MM.1S (cell line): ENCODE measurements around the gene IP6K2.

Experiments used
- DNase-seq: peaks from one replicate; pipeline ENCODE4 v3.0.0-alpha.2; 2015
- H2AFZ ChIP-seq: fragments of 300-600 bp; sonication (generic); 2 replicates; pipeline ENCODE4 v1.6.0; 2016; ENCODE audit warnings: antibody characterized with exemption, low read length
- H3F3A ChIP-seq: fragments of 300-600 bp; sonication (generic); 2 replicates; pipeline ENCODE4 v1.6.1; 2016; ENCODE audit warnings: mild to moderate bottlenecking, antibody characterized with exemption, low read length, moderate library complexity, mixed read lengths; ENCODE audit not compliant: insufficient read depth
- H3K27ac ChIP-seq: fragments of 300-600 bp; sonication (generic); 2 replicates; pipeline ENCODE4 v1.5.1; 2016; ENCODE audit warnings: mild to moderate bottlenecking, low read length
- H3K27me3 ChIP-seq: fragments of 300-600 bp; sonication (generic); replicated peaks from 2 replicates; pipeline ENCODE4 v1.6.0; 2016; ENCODE audit warnings: low read length; ENCODE audit not compliant: insufficient read depth
- H3K36me3 ChIP-seq: fragments of 300-600 bp; sonication (generic); replicated peaks from 2 replicates; pipeline ENCODE4 v1.6.1; 2016; ENCODE audit warnings: mild to moderate bottlenecking, low read length, mixed read lengths; ENCODE audit not compliant: insufficient read depth
- H3K4me1 ChIP-seq: fragments of 300-600 bp; sonication (generic); 2 replicates; pipeline ENCODE4 v1.6.1; 2016; ENCODE audit warnings: low read length, mixed read lengths
- H3K4me2 ChIP-seq: fragments of 300-600 bp; sonication (generic); 2 replicates; pipeline ENCODE4 v1.6.0; 2016; ENCODE audit warnings: low read depth, low read length
- H3K4me3 ChIP-seq: fragments of 300-600 bp; sonication (generic); 2 replicates; pipeline ENCODE4 v1.5.1; 2016; ENCODE audit warnings: low read length, mixed read lengths
- H3K79me2 ChIP-seq: fragments of 300-600 bp; sonication (generic); 2 replicates; pipeline ENCODE4 v1.6.1; 2016; ENCODE audit warnings: mixed run types, low read length, mixed read lengths
- H3K9ac ChIP-seq: fragments of 300-600 bp; sonication (generic); 2 replicates; pipeline ENCODE4 v1.6.1; 2016; ENCODE audit warnings: low read length, mixed read lengths
- H3K9me2 ChIP-seq: fragments of 300-600 bp; sonication (generic); replicated peaks from 2 replicates; pipeline ENCODE4 v1.6.1; 2016; ENCODE audit warnings: mild to moderate bottlenecking, low read length, mixed read lengths; ENCODE audit not compliant: insufficient read depth
- H3K9me3 ChIP-seq: fragments of 300-600 bp; sonication (generic); replicated peaks from 2 replicates; pipeline ENCODE4 v1.6.1; 2016; ENCODE audit warnings: mild to moderate bottlenecking, low read length, mixed read lengths; ENCODE audit not compliant: insufficient read depth
- H4K20me1 ChIP-seq: fragments of 300-600 bp; sonication (generic); 2 replicates; pipeline ENCODE4 v1.6.1; 2016; ENCODE audit warnings: mild to moderate bottlenecking, low read length, moderate library complexity, mixed read lengths; ENCODE audit not compliant: insufficient read depth
- CTCF ChIP-seq: fragments of 300-600 bp; sonication (generic); IDR thresholded peaks from 2 replicates; pipeline ENCODE4 v1.5.1; 2016; ENCODE audit warnings: antibody characterized with exemption, low read length, mixed read lengths
- EZH2 ChIP-seq: fragments of 300-600 bp; sonication (generic); optimal IDR thresholded peaks from 2 replicates; pipeline ENCODE3; 2017; ENCODE audit warnings: low read depth, mild to moderate bottlenecking, antibody characterized with exemption, low read length, mixed read lengths
- EZH2phosphoT487 ChIP-seq: fragments of 300-600 bp; sonication (generic); IDR thresholded peaks from 2 replicates; pipeline ENCODE4 v1.6.1; 2018; ENCODE audit warnings: antibody characterized with exemption, low read length

The IP6K2 gene

GRCh38 chr3:48674505-48674904 lies 42.5 kb downstream of the IP6K2 start:
- no peak for DNase-seq
- Histone ChIP-seq H3K79me2 (no peaks in the 10 kb centered on the region), H3K4me3 (no peak overlapping the region), H4K20me1 (no peaks in the 10 kb centered on the region), H3K9ac (no peak overlapping the region), H3K9me2 (no peaks in the 10 kb centered on the region), H3K36me3 (no peaks in the 10 kb centered on the region), H3F3A (no peaks in the 10 kb centered on the region), H3K4me1 (no peaks in the 10 kb centered on the region), H3K4me2 (no peak overlapping the region), H3K27me3 (no peaks in the 10 kb centered on the region), H2AFZ (no peak overlapping the region), H3K27ac (no peak overlapping the region), H3K9me3 (no peaks in the 10 kb centered on the region)
- TF ChIP-seq EZH2phosphoT487: no peak
- TF ChIP-seq CTCF: no peak
- TF ChIP-seq EZH2: no peak

GRCh38 chr3:48672522-48672921 lies 44.5 kb downstream of the IP6K2 start:
- no peaks in the 10 kb centered on the region for H3F3A ChIP-seq
- H3K4me3 ChIP-seq: no peak overlapping the region
- H3K27ac ChIP-seq: no peak overlapping the region
- no peaks in the 10 kb centered on the region for H4K20me1 ChIP-seq
- H3K36me3 ChIP-seq: no peaks in the 10 kb centered on the region
- no peaks in the 10 kb centered on the region for H3K9me2 ChIP-seq
- H3K27me3 ChIP-seq: no peaks in the 10 kb centered on the region
- H3K4me1 ChIP-seq: no peaks in the 10 kb centered on the region
- no peaks in the 10 kb centered on the region for H3K9me3 ChIP-seq
- H3K4me2 ChIP-seq: no peak overlapping the region
- H3K9ac ChIP-seq: no peak overlapping the region
- no peaks in the 10 kb centered on the region for H3K79me2 ChIP-seq
- no peak for DNase-seq
- H2AFZ ChIP-seq: no peak overlapping the region
- TF ChIP-seq EZH2 (no peak), EZH2phosphoT487 (no peak), CTCF (no peak)

- Histone ChIP-seq H3K27me3 (0 out of 2 replicates have a peak, but pooled peaks cover 4% of the 10 kb centered on the region), H2AFZ (no peak overlapping the region), H3K36me3 (no peaks in the 10 kb centered on the region), H3K4me3 (no peak overlapping the region), H4K20me1 (no peaks in the 10 kb centered on the region), H3K9ac (no peak overlapping the region), H3K79me2 (no peaks in the 10 kb centered on the region), H3K9me2 (no peaks in the 10 kb centered on the region), H3K4me1 (no peaks in the 10 kb centered on the region), H3K9me3 (no peaks in the 10 kb centered on the region), H3K27ac (no peak overlapping the region), H3F3A (no peaks in the 10 kb centered on the region), H3K4me2 (no peak overlapping the region)
- DNase-seq: no peak
- TF ChIP-seq EZH2 (no peak), EZH2phosphoT487 (no peak), CTCF (no peak)
Observed at GRCh38 chr3:48664929-48665328, 52.1 kb downstream of the IP6K2 start.
